Activated CD4-positive, alpha-beta T cell treated with anti-CD3 and anti-CD28 coated beads, Interleukin-10, Interleukin-2, amounts not matched to agents 100 ng/mL and 50 ng/mL, durations not matched to agents 16 hours and 8 hours (primary cell): ENCODE measurements around the gene IQCK.
"Not testable (repeated sequence)": the region's sequence is repeated elsewhere in the genome, so short reads cannot be mapped to it uniquely, and the experiment has no call there.

Source experiments
- DNase-seq: peaks from one replicate; pipeline ENCODE4 v3.0.0-alpha.2; 2020

The IQCK gene

DNA sequence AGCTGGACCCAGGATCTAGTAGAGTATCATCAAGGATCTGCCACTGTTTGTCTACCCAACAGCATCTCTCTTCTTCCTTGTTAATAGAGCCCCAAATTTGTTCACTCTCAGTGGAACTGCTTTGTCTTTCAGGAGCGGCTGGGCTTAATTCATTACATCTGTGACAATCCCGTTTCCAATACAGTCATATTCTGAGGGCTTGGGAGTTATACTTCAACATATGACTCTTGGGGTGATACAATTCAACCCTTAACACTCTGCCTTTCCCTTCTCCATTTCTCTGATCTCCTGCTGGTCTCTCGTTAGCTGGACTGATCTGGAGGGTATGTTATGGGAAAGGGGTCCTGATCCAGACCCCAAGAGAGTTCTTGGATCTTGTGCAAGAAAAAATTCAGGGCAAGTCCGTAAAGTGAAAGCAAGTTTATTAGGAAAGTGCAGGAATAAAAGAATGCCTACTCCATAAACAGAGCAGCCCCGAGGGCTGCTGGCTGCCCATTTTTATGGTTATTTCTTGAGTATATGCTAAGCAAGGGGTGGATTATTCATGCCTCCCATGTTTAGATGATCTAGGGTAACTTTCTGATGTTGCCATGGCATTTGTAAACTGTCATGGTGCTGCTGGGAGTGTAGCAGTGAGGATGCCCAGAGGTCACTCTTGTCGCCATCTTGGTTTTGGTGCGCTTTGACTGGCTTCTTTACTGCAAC lies 42.4 kb downstream of the IQCK start:
- DNase-seq: no peak

DNA sequence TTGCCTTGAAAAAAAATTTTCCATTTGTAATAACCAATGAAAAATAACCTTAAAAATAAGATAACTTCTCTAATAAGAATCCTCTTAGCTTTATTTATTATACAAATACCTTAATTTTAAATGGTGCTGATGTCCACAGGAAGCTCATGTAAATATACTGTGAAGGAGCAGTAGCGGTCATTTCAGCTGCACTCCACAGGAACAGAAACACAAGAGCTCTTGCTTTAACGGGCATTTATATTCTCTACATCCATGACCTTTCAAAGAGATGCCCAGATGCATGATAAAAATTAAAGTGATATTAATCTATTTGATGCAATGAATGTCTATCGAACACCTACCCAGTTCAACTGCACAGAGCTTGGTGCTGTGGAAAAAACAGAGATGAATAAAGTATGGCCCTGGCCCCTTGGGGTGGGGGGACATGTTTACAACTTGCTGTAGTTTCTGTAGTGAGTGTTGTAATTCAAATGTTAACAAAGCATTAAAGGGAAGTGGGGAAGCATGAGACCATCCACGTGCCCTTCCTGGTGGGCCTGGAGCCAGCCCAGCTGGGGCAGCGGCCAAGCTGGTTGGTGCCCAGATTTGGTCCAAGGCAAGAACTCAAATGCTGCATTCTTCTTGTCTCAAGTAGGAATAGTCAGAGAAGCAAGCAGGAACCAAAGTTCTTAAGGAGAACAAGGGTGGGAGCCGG lies 47.9 kb downstream of the IQCK start:
- DNase-seq: no peak

DNA sequence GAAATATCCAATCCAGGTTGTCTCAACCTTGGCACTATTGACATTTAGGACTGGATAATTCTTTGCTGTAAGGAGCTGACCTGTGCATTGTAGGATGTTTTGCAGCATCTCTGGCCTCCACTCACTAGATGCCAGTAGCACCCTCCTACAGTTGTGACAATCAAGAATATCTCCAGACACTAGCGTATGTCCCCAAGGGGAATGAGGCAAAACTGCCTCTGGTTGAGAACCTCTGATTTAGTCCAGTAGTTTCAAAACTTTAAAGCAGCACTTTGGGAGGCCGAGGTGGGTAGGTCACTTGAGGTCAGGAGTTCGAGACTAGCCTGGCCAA lies 48.4 kb downstream of the IQCK start:
- DNase-seq: no peak

DNA sequence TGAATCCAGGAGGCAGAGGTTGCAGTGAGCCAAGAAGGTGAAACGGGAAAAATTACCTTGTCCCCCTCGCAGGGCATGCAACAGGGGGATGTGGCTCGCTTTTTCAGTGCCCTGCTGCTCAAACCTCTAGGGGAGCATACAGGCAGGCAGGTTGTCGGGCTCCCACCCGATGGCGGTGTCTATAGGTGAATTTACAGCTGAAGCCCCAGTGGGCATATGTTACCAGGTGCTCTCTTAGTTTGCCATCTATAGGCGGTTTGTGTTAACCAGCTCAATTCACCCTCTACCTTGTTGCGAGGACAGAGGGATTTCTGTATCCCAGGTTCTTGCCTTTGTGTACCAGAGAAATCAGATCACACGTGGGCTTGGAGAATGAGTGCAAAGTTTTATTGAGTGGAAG lies 48.9 kb downstream of the IQCK start:
- no peak for DNase-seq

DNA sequence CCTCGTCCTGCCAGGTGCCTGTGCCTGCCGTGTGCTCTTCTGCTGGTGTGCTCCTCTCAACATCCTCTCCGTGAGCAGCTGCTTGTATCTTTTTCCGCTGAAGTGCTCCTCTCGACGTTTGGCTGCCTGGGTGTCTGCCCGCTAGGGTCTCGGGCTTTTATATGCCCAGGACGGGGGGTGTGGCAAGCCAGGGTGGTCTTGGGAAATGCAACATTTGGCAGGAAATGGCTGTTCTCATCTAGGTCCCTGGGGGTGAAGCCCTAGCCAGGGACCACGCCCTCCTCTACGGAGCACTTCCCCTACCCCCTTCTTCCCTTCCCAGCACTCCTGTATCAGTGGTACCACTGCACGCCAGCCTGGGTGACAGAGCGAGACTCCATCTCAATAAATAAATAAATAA lies 49.4 kb downstream of the IQCK start:
- DNase-seq: no peak

DNA sequence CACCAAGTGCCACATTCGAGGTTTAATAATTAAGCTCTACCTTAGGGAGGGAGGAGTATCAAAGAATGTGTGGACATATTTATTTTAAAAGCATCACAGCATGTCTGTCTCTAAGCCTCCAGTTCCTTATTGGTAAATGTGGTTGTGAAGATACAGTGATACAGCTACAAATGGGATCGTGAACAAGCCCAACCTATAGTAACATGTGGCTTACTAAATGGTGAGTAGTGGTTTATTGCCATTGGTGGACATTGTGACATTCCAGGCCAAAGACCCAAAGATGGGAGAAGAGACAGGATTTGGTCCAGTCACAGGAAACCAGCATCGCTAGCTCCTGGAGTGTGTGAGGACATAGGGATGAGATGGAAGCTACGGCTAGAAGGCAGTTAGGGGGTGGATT lies 51.2 kb downstream of the IQCK start:
- DNase-seq: no peak

DNA sequence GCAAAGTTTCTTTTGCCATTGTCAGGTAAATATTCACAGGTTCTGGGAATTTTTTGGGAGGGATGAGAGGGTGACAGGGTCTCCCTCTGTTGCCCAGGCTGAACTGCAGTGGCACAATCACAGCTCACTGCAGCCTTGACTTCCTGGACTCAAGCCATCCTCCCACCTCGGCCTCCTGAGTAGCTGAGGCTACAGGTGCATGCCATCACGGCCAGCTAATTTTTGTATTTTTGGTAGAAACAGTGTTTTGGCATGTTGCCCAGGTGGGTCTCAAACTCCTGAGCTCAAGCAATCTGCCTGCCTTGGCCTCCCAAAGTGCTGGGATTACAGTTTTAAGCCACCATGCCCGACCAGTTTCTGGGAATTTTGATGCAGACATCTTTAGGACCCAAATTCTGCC lies 53.0 kb downstream of the IQCK start:
- no peak for DNase-seq

DNA sequence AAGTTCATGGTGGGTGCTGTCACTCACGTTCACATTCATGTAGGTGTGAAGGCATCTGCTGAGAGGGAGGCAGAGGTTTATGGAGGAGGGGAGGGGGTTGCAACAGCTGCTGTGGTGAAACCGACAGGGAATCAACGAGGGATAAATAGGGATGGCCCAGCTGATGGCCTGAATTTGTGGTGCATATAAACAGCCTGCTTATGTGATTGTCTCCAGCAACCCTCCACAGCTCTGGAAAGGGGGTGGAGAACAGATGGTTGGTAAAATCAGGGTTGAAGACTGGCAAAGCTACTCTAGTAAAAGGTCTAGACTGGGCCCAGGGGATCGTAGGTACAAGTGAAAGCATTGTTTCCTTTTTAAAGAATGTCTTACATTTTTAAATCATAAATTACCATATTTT lies 53.7 kb downstream of the IQCK start:
- DNase-seq: no peak

DNA sequence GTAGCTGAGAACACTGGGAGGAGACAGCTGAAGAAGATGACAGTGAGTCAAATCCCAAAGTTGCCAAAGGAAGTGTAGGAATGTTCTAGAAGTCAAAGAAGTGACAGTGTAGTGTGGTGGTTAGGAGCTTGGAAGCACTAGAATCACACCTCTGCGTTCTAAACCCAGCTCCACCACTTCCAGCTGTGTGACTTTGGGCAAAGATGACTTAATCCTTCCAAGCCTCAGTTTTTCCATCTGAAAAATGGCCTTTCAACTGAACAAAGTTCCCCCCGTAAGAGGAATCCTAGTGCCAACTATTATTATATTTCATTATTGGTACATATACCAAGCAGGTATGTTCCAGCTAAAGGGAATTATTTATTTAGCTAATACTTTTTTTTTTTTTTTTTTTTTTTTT lies 56.0 kb downstream of the IQCK start:
- DNase-seq: no peak

DNA sequence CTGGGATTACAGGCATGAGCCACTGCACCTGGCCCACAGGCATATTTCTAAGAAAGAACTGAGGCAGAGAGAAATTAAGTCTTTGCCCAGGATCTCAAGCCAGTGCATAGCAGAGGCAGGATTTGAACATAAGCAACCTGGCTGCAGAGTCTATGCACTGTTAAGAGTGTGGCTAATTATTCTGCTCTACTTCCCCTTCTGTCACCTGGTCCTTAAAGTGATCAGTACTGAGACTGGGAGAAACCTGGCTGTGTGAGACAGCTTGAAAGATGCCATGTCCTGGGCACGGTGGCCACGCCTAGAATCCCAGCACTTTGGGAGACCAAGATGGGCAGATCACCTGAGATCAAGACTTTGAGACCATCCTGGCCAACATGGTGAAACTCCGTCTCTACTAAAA lies 58.1 kb downstream of the IQCK start:
- DNase-seq: no peak

DNA sequence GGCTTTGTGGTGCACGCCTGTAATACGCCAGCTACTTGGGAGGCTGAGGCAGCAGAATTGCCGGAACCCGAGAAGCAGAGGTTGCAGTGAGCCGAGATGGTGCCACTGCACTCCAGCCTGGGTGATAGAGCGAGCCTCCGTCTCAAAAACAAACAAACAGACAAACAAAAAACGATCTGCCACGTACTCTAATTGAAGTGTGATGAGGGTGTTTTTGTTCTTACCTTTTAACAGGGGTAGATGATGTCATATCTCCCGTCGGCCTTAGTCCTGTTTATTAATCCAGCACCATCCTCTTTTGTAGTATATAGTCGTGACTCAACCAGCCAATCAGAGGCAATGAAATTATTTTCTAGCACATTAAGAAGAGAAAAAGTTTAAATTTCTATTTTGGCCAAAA lies 58.5 kb downstream of the IQCK start:
- DNase-seq: no peak

DNA sequence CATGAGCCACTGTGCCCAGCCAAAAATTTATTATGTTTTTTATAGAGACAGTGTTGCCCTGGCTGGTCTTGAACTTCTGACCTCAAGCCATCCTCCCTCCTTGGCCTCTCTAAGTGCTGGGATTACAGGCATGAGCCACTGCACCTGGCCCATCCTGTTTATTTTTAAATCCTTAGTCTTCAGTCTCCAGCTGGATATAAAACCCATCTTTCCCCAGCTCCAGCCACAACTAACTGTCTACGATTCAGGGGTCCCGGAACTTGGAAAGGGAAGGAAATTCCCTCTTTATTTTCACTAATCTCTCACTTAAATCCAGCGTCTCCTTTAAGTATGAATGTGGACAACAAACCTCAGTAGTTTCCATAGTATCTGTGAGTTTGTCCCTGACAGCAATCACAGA lies 62.2 kb downstream of the IQCK start:
- no peak for DNase-seq

DNA sequence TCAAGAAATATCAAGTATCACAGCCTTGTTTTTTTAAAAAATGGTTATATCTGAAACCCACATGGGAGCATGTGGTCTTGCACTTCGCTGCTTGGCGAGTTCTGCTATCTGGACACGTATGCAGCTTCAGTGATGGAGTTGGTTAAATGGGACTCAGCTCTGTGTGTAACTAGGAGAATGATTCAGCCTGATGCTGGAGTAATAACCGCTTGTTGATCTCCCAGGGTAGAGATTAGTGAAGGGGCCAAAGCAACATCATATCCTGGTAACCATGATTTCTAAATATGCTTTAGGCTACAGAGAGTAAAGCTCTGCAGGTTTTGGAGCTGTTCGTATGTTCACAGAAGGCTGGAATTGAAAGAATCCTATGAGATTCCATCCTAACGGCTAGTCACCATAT lies 63.2 kb downstream of the IQCK start:
- DNase-seq: no peak

DNA sequence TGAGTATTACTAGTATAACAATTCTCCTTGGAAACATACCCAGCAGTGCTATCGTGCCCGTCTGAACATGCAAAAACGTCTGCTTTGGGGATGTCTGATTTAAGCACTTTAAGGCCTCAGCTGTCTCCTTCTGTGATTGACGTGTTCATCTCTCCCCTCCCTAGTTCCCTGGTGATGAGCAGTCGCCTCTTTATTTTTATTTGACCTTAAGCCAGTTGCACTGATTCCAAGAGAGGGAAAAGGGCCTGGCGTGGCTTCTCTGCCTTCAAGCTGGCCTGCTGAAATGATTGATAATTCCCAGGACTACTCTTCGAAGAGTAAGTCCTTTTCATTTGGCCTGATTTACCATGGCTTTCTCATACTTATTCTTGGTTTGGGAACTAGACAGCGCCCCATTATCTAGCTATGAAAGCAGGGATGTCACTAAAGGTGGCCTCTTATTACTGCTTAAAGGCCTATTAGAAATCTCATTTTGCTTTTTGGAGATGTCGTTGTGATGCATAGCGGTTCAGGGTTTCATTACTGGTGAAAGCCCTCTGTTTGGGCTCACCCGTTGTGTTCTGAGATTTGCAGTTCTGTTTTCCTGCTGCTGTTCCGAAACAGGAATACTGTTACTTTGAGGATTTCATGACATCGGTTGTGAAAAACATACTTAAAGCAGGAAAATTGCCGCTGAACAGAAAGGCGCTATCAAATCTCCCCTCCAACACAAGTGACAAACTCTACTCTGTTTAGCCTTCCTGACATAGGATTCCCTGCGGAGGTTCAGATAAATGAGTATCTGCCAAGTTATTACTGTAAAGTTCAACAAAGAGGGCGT lies 65.5 kb downstream of the IQCK start:
- DNase-seq: no peak

DNA sequence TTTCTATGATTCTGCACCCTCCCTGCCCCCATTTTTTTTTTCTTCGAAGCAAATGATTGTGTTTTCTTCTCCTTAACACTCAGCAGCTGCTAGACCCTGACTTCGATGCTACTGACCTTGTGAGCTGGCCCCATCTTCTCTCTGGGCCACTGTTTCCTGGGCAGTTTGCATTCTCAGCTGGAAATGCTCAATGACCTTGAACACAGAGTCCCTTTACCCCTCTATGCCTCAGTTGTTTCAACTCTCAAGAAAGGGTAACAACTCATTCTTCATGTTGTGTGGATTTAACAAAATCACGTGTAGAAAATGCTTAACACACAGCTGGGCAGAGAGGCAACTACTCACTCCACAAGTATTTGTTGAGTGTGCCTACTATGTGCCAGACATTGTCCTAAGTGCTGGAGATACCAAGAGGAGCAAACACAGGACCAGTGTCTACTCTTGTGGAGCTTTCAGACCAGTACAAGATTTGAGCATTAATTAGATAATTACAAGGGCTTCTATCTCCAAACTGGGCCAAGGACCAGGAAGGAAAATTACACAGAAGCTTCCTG lies 66.2 kb downstream of the IQCK start:
- DNase-seq: no peak

DNA sequence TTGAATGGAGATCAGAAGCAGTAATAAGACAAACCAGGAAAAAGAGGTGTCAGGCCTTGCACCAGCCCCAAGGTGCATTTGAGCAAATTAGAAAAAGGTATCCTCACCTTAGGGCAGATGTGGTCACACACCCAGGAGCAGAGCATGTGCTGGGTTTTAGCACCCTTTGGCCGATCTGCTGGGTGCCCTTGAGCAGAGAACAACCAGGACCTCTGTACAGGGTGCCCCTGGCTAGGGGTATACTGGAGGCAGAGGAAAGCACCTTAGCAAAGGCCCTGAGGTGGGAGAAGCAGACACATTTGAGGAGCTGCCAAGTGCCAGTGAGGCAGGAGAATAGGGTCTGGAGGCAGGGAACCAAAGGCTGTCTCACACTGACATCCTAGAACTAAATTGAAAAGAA lies 67.0 kb downstream of the IQCK start:
- no peak for DNase-seq

DNA sequence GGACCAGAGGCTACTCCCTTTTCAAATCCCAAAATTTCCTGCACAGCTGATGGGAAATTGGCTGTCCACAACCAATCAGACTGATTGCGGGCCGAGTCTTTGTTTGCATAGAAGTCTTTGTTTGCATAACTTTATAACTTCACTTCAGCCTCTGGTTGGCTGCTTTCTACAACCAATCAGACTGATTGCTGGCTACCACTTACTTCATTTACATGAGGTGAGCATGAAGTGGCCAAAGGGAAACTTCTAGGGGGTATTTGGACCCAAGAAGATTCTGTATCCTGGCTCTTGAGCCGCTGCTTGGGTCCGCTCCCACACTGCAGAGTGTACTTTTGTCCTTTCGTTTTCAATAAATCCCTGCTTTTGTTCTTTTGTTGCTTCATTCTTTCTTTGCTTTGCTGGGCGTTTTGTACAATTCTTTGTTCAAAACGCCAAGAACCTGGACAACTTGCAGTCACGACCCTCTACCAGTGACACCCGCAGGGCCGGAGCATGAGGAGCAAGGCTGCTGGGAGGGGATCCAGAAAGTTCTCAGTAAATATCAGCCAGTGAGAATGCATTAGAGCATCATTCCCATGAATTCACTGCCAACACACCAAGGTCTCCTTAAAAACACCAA lies 67.5 kb downstream of the IQCK start:
- no peak for DNase-seq

DNA sequence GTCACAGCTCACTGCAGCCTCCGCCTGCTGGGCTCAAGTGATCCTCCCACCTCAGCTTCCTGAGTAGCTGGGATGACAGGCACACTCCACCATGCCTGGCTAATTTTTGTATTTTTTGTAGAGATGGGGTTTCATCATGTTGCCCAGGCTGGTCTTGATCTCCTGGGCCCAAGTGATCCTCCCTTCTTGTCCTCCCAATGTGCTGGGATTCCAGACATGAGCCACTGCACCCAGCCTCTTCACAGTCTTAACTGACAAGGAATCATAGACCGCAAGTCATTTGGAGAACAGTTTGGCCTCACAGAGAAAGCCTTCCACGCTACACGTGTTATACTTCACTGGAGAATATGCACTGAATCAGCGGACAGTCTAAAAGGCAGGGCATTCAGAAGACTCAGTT lies 83.3 kb downstream of the IQCK start:
- DNase-seq: not testable (repeated sequence)

DNA sequence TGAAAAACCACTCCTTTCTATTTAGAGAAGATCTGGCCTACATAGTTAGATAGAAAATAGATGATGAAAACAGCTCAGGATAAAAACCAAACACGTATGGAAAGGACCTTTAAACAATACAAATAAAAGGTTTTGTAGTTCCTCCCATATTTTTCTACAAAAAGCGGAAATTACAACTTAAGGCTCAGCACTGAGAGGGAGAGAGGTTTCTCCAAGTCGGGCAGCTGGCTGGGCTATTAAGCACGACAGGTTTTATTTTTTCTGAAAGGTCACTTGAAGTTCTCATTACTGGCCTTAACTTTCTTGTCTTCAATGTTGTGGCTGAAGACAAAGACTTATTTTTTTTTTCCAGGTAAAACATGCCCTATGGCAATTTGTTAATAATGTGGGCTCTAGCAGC lies 83.8 kb downstream of the IQCK start:
- DNase-seq: not testable (repeated sequence)

DNA sequence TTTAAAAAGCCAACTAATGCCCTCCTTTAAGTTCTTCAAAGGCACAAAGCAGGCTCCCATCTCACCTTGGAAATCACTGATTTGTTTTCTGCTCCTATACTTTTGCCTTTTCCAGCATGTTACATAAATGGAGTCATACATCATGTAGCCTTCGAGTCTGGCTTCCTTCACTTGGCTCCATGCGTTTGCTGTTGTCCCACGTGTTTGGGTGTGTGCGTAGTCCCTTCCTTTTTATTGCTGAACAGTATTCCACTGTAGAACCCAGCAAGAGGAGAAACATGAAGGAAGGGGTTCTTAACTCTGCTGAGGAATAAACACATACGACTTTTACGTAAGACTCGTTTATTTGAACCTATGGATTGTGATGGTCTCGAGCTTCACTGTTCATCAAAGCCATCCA lies 84.5 kb downstream of the IQCK start:
- DNase-seq: no peak

DNA sequence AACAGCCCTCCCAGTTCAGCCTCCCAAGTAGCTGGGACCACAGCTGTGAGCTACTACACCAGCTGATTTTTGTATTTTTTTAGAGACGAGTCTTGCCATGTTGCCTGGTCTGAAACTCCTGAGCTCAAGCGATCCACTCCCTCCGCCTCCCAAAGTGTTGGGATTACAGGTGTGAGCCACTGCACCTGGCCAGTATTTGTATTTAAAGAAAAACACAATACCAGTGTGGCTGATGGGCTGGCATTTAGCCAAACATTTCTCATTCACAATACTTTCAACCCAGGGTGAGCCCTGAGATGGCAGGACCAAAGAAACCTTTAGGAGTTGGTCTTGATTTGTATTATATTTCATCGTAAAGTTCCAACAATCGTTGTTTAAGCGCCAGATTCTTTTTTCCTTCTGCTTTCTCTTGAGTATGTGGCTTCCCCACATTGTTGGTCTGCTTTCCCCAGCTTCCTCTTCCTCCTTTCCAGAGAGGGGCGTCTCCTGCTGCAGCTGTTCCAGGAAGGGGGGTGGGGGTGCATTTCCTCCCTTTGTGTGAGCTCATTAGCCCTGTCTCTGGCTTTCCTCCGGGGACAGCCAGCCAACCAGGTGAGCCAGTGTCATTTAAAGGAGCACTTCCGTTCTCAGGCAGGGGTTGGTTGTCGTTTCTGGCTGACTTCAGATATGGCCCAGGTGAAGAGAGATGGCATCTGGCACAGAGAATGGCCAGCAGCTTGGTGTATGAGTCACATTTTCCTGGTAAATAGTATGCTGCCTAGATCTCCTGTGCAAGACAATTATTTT lies 86.7 kb downstream of the IQCK start:
- peak; percentile 30 for DNase-seq

DNA sequence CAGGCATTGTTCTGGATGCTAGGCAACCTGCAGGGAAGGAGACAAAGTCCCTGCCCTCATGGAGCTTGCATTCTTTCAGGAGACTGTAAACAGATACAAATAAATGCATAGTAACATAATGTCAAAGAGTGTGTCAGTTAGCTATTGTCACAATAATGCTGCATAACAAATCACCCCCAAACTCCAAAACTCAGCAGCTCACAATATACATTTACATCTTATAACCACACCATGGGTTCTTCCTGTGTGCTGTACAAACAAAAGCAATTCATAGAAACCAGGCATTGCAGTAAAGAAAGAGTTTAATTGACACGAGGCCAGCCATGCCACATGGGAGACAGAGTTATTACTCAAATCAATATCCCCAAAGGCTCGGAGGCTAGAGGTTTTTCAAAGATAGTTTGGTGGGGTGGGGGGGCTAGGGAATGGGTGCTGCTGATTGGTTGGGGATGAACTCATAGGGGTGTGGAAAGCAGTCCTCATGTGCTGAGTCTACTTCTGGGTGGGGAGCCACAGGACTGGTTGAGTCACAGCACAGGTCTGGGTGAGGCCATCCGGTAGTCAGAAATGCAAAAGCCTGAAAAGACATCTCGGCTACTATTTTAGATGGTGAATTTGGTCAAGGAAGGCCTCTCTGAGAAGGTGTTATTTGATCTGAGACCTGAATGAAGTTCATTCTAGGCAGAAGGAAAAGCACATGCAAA lies 87.5 kb downstream of the IQCK start:
- DNase-seq: no peak
